ENCODE measurements around the gene MORN1.
"Not testable (repeated sequence)": the region's sequence is repeated elsewhere in the genome, so short reads cannot be mapped to it uniquely, and the experiment has no call there.

Gene MORN1

GRCh38 chr1:2298685-2299084 lies 92.7 kb downstream of the MORN1 start:
- no peaks in the 10 kb centered on the region for H3K9me3 ChIP-seq (ENCODE audit: control insufficient read depth, low read length)
- no peaks in the 10 kb centered on the region for H3K4me1 ChIP-seq
- H3K79me2 ChIP-seq = peaks cover 13% of the 10 kb centered on the region
- H3K27ac ChIP-seq = no peak overlapping the region
- H3K9ac ChIP-seq = no peak overlapping the region
- no peak for TF ChIP-seq CTCF (IDR thresholded peaks at IDR 0.05)
- no peaks in the 10 kb centered on the region for H3K36me3 ChIP-seq (ENCODE audit: control insufficient read depth, insufficient read depth, low read length)
- H3K27me3 ChIP-seq (ENCODE audit: control insufficient read depth, insufficient read depth, low read length) = no peaks in the 10 kb centered on the region
- no peak overlapping the region for H3K4me2 ChIP-seq (ENCODE audit: low read length)
- no peak overlapping the region for H2AFZ ChIP-seq
- no peak overlapping the region for H3K4me3 ChIP-seq (ENCODE audit: low read depth, low read length)

GRCh38 chr1:2297246-2298011 lies 93.9 kb downstream of the MORN1 start:
- Histone ChIP-seq H3K4me1 (no peaks in the 10 kb centered on the region), H3K27ac (no peak overlapping the region), H3K9ac (no peak overlapping the region), H3K27me3 (ENCODE audit: control insufficient read depth, insufficient read depth, low read length) (no peaks in the 10 kb centered on the region), H3K79me2 (peaks cover 18% of the 10 kb centered on the region), H3K4me2 (ENCODE audit: low read length) (no peak overlapping the region), H2AFZ (no peak overlapping the region), H3K36me3 (ENCODE audit: control insufficient read depth, insufficient read depth, low read length) (no peaks in the 10 kb centered on the region), H3K4me3 (ENCODE audit: low read depth, low read length) (no peak overlapping the region), H3K9me3 (ENCODE audit: control insufficient read depth, low read length) (no peaks in the 10 kb centered on the region)
- no peak for TF ChIP-seq CTCF (IDR thresholded peaks at IDR 0.05)

GRCh38 chr1:2296614-2297013 lies 94.7 kb downstream of the MORN1 start:
- H3K9ac ChIP-seq = no peak overlapping the region
- no peaks in the 10 kb centered on the region for H3K36me3 ChIP-seq (ENCODE audit: control insufficient read depth, insufficient read depth, low read length)
- H3K4me1 ChIP-seq = no peaks in the 10 kb centered on the region

GRCh38 chr1:2296211-2296610 lies 95.1 kb downstream of the MORN1 start:
- H3K79me2 ChIP-seq = peaks cover 20% of the 10 kb centered on the region
- not testable (repeated sequence) for H3K36me3 ChIP-seq (ENCODE audit: control insufficient read depth, insufficient read depth, low read length); H3K9ac ChIP-seq; H2AFZ ChIP-seq; H3K27me3 ChIP-seq (ENCODE audit: control insufficient read depth, insufficient read depth, low read length); H3K9me3 ChIP-seq (ENCODE audit: control insufficient read depth, low read length); H3K4me3 ChIP-seq (ENCODE audit: low read depth, low read length); H3K27ac ChIP-seq; H3K4me2 ChIP-seq (ENCODE audit: low read length); H3K4me1 ChIP-seq

More at GRCh38 chr1:2296614-2297013, 94.7 kb downstream of the MORN1 start:
- no peaks in the 10 kb centered on the region for H3K9me3 ChIP-seq (ENCODE audit: control insufficient read depth, low read length)
- H3K4me2 ChIP-seq (ENCODE audit: low read length) = no peak overlapping the region
- H3K4me3 ChIP-seq (ENCODE audit: low read depth, low read length) = no peak overlapping the region
- H3K27me3 ChIP-seq (ENCODE audit: control insufficient read depth, insufficient read depth, low read length) = no peaks in the 10 kb centered on the region
- no peak for TF ChIP-seq CTCF (IDR thresholded peaks at IDR 0.05)
- H3K27ac ChIP-seq = no peak overlapping the region
- H2AFZ ChIP-seq = no peak overlapping the region
- H3K79me2 ChIP-seq = peaks cover 20% of the 10 kb centered on the region

- Histone ChIP-seq H3K27ac (no peak overlapping the region), H3K27me3 (ENCODE audit: control insufficient read depth, insufficient read depth, low read length) (no peaks in the 10 kb centered on the region), H3K4me2 (ENCODE audit: low read length) (no peak overlapping the region), H2AFZ (no peak overlapping the region), H3K9ac (no peak overlapping the region), H3K9me3 (ENCODE audit: control insufficient read depth, low read length) (no peaks in the 10 kb centered on the region), H3K4me3 (ENCODE audit: low read depth, low read length) (no peak overlapping the region), H3K36me3 (ENCODE audit: control insufficient read depth, insufficient read depth, low read length) (no peaks in the 10 kb centered on the region), H3K79me2 (peaks cover 20% of the 10 kb centered on the region), H3K4me1 (no peaks in the 10 kb centered on the region)
- no peak for TF ChIP-seq CTCF (IDR thresholded peaks at IDR 0.05)
These were observed 95.8 kb downstream of the MORN1 start for GRCh38 chr1:2295526-2295925.

All from parathyroid adenoma (tissue), 2 donors.